Measurements from ENCODE around the gene TIMM23. TPM values are rescaled to one million over a fixed set of nuclear protein-coding genes. Genes with fewer than 3 reads are reported as not detected.

TIMM23 gene
- total RNA-seq, 1 experiment from 2014 or later: 142 TPM

GRCh38 chr10:46016190-46016589 lies 43.9 kb downstream of the TIMM23 start:
- H3K4me3 ChIP-seq (ENCODE audit: low read depth, low read length): no peak overlapping the region
- intact Hi-C loops (cut with micrococcal nuclease; ENCODE audit: unreplicated experiment): no loop called here
- no peaks in the 10 kb centered on the region for H3K27me3 ChIP-seq (replicated peaks; ENCODE audit: control insufficient read depth, insufficient read depth, low read length)
- Mint-ChIP-seq H3K27ac (ENCODE audit: unreplicated experiment) (no peak overlapping the region), H3K4me3 (ENCODE audit: unreplicated experiment) (no peak overlapping the region), H3K9me3 (ENCODE audit: unreplicated experiment) (no peaks in the 10 kb centered on the region), H3K4me1 (ENCODE audit: low read depth, unreplicated experiment) (peaks cover 26% of the 10 kb centered on the region), H3K27me3 (ENCODE audit: insufficient read depth, unreplicated experiment) (no peaks in the 10 kb centered on the region), H3K36me3 (ENCODE audit: insufficient read depth, unreplicated experiment) (peaks cover 64% of the 10 kb centered on the region)
- POLR2A ChIA-PET: no interaction called here
- no peak for DNase-seq
- H3K36me3 ChIP-seq (ENCODE audit: control insufficient read depth, insufficient read depth, low read length): 0 out of 2 replicates have a peak, but pooled peaks cover 1% of the 10 kb centered on the region
- no peaks in the 10 kb centered on the region for H3K9me3 ChIP-seq
- no peak for TF ChIP-seq CTCF (IDR thresholded peaks at IDR 0.05; ENCODE audit: insufficient read depth in 1 of 2, low read depth in 1 of 2, low read length in 1 of 2, severe bottlenecking in 1 of 2, unreplicated experiment in 1 of 2)
- CTCF ChIA-PET: interaction anchor here (0.5 kb wide), 1 partner anchor 15 kb away, joined by 3 read pairs; no protein-coding TSS in a partner anchor
- peaks cover 41% of the 10 kb centered on the region for H3K4me1 ChIP-seq
- BruUV-seq (replicated peaks): no TSS peak

DNA sequence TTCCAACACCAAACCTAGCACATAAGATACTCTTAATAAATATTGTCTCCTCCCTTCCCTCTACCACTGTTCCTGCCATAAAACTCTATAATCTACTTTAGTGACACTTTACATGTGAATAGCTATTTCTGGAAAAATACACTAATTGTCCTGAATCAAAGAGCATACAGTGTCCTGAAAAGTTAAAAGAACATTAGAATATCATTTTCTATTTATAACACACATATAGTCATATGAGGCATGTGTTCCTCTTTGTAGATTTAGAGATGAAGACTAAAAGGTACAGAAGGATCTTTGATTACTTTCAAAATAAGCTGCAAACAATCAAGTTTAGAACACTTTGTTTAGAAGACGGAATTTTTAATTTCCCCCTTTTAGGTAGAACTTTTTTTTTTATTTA lies 44.5 kb downstream of the TIMM23 start:
- no peak overlapping the region for H3K27ac Mint-ChIP-seq (ENCODE audit: unreplicated experiment)
- peaks cover 27% of the 10 kb centered on the region for H3K4me1 Mint-ChIP-seq (ENCODE audit: low read depth, unreplicated experiment)
- H3K9me3 Mint-ChIP-seq (ENCODE audit: unreplicated experiment): no peaks in the 10 kb centered on the region
- Histone ChIP-seq H3K4me3 (ENCODE audit: low read depth, low read length) (no peak overlapping the region), H3K9me3 (no peaks in the 10 kb centered on the region), H3K4me1 (peaks cover 41% of the 10 kb centered on the region), H3K36me3 (ENCODE audit: control insufficient read depth, insufficient read depth, low read length) (0 out of 2 replicates have a peak, but pooled peaks cover 1% of the 10 kb centered on the region), H3K27me3 (replicated peaks; ENCODE audit: control insufficient read depth, insufficient read depth, low read length) (no peaks in the 10 kb centered on the region)
- no peak for TF ChIP-seq CTCF (IDR thresholded peaks at IDR 0.05; ENCODE audit: insufficient read depth in 1 of 2, low read depth in 1 of 2, low read length in 1 of 2, severe bottlenecking in 1 of 2, unreplicated experiment in 1 of 2)
- H3K36me3 Mint-ChIP-seq (ENCODE audit: insufficient read depth, unreplicated experiment): peaks cover 58% of the 10 kb centered on the region
- ChIA-PET POLR2A (no interaction called here), CTCF (no interaction called here)
- no peak for DNase-seq
- no peak overlapping the region for H3K4me3 Mint-ChIP-seq (ENCODE audit: unreplicated experiment)
- intact Hi-C loops (cut with micrococcal nuclease; ENCODE audit: unreplicated experiment): no loop called here
- no peaks in the 10 kb centered on the region for H3K27me3 Mint-ChIP-seq (ENCODE audit: insufficient read depth, unreplicated experiment)
- no TSS peak for BruUV-seq (replicated peaks)

DNA sequence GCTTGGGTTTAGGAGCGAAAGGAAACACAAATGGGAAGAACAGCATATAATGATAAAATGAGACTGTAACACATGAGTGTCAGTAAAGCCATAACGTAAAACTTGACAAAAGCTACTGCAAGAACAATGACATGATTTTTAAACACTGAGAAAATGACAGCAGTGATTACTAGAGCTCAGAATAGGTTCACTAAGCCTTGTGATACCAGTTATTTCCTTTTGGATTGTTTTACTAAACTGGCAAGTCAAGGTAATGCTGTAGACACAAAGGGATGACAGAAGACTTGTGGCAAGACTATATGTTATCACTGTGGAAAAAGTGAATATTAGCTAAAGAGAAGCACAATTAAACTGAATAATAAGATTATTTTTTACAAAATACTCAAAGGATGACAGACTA lies 45.4 kb downstream of the TIMM23 start:
- Histone ChIP-seq H3K9me3 (no peaks in the 10 kb centered on the region), H3K36me3 (ENCODE audit: control insufficient read depth, insufficient read depth, low read length) (0 out of 2 replicates have a peak, but pooled peaks cover 1% of the 10 kb centered on the region), H3K27me3 (replicated peaks; ENCODE audit: control insufficient read depth, insufficient read depth, low read length) (no peaks in the 10 kb centered on the region), H3K4me1 (peaks cover 41% of the 10 kb centered on the region), H3K4me3 (ENCODE audit: low read depth, low read length) (no peak overlapping the region)
- DNase-seq: no peak
- CTCF ChIA-PET: interaction anchor here (0.6 kb wide), 1 partner anchor 782 kb away, joined by 4 read pairs; no protein-coding TSS in a partner anchor
- Mint-ChIP-seq H3K27me3 (ENCODE audit: insufficient read depth, unreplicated experiment) (no peaks in the 10 kb centered on the region), H3K9me3 (ENCODE audit: unreplicated experiment) (no peaks in the 10 kb centered on the region), H3K27ac (ENCODE audit: unreplicated experiment) (no peak overlapping the region), H3K4me3 (ENCODE audit: unreplicated experiment) (no peak overlapping the region), H3K4me1 (ENCODE audit: low read depth, unreplicated experiment) (peaks cover 35% of the 10 kb centered on the region), H3K36me3 (ENCODE audit: insufficient read depth, unreplicated experiment) (peaks cover 58% of the 10 kb centered on the region)
- intact Hi-C loops (cut with micrococcal nuclease; ENCODE audit: unreplicated experiment): no loop called here
- POLR2A ChIA-PET: no interaction called here
- BruUV-seq (replicated peaks): no TSS peak
- no peak for TF ChIP-seq CTCF (IDR thresholded peaks at IDR 0.05; ENCODE audit: insufficient read depth in 1 of 2, low read depth in 1 of 2, low read length in 1 of 2, severe bottlenecking in 1 of 2, unreplicated experiment in 1 of 2)
